Gastroesophageal sphincter (tissue), 3 donors: ENCODE data around the gene OBSCN.

Experiments
- CTCF ChIP-seq, 4 experiments: fragments of 200-600 bp in 2 of 4; fragments of 450-650 bp in 2 of 4; sonication (generic) in 1 of 4; IDR thresholded peaks; one replicate each; pipeline ENCODE4 v1.5.1; 2017 to 2019; ENCODE audit warnings: antibody characterized with exemption in 4 of 4, mild to moderate bottlenecking in 2 of 4, moderate library complexity in 2 of 4
- EP300 ChIP-seq: sonication (generic); formaldehyde crosslinking; IDR thresholded peaks from one replicate; pipeline ENCODE4 v1.6.1; 2017; ENCODE audit warnings: antibody characterized with exemption, mild to moderate bottlenecking
- POLR2A ChIP-seq, 2 donors: fragments of 450-650 bp; IDR thresholded peaks; one replicate each; pipeline ENCODE4 v1.6.1; 2017; ENCODE audit warnings: antibody characterized with exemption in 2 of 2, mild to moderate bottlenecking in 2 of 2, moderate library complexity in 1 of 2

GRCh38 chr1:228367798-228368791 is 160.3 kb downstream of the OBSCN start:
- TF ChIP-seq EP300: no peak
- TF ChIP-seq CTCF (IDR thresholded peaks at IDR 0.05): no peak
- TF ChIP-seq POLR2A (IDR thresholded peaks at IDR 0.05): no peak
